ENCODE data around the gene POC5. TPM values are rescaled to one million over a fixed set of nuclear protein-coding genes. Genes with fewer than 3 reads are reported as not detected.

Gene POC5
- total RNA-seq, 2 donors from 2014 or later = 7.5 to 8.9 TPM

DNA sequence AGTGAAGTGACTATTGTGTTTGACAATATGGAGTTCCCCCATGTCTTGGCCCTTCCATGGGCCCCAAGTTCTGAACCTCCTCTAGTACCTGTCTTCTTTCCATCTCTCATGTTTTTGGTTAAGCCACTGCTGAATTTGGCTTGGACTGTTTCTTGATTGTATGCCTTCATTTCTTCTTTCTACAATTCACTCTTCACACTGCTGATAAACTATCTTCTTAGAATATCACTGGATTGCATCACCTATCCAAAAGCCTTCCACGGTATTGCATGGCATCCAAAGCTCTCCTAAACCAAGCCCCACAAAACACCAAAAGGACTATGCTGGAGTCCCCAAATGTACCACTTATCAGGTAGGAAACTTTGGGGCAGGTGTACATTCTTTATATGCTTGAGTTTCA lies 4.3 kb upstream of the POC5 start:
- H3K27ac ChIP-seq = no peak overlapping the region
- H3K4me1 ChIP-seq = peaks cover 5% of the 10 kb centered on the region
- 65 to 88% methylated on average over 1 of the region's 1 CpG for WGBS, 2 donors
- no peak for TF ChIP-seq POLR2A (IDR thresholded peaks at IDR 0.05)
- TF ChIP-seq, protein P1, sequence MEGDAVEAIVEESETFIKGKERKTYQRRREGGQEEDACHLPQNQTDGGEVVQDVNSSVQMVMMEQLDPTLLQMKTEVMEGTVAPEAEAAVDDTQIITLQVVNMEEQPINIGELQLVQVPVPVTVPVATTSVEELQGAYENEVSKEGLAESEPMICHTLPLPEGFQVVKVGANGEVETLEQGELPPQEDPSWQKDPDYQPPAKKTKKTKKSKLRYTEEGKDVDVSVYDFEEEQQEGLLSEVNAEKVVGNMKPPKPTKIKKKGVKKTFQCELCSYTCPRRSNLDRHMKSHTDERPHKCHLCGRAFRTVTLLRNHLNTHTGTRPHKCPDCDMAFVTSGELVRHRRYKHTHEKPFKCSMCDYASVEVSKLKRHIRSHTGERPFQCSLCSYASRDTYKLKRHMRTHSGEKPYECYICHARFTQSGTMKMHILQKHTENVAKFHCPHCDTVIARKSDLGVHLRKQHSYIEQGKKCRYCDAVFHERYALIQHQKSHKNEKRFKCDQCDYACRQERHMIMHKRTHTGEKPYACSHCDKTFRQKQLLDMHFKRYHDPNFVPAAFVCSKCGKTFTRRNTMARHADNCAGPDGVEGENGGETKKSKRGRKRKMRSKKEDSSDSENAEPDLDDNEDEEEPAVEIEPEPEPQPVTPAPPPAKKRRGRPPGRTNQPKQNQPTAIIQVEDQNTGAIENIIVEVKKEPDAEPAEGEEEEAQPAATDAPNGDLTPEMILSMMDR (IDR thresholded peaks at IDR 0.05) = no peak
- H3K9me3 ChIP-seq = no peaks in the 10 kb centered on the region
- no peaks in the 10 kb centered on the region for H3K27me3 ChIP-seq
- intact Hi-C loops (cut with DNase I) = no loop called here
- H3K4me3 ChIP-seq = no peak overlapping the region
- no peaks in the 10 kb centered on the region for H3K36me3 ChIP-seq (replicated peaks in 1 of 2; ENCODE audit: insufficient read depth in 1 of 2, low read depth in 2 of 2)
- ATAC-seq = no peak
- DNase-seq = no peak

DNA sequence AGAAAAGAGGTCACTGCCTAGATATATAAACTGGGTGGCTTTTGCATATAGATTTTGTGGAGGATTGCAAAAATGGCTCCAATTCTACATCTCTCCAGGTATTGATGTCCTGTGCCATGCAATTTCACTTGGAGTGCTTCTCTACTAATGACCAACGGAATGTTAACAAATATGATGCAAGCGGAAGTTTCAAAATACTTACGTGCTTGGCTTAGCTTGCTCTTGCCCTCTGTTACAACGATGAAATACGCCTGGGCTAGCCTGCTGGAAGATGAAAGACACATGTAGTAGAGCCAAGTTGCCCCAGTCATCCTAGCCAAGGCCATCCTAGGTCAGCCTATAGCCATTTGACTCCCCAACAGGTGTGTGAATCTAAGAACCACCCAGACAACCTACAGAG lies 3.6 kb upstream of the POC5 start:
- no peaks in the 10 kb centered on the region for H3K9me3 ChIP-seq
- 70 to 72% methylated on average over 5 of the region's 5 CpGs for WGBS, 2 donors
- ATAC-seq (no peak), DNase-seq (no peak)
- no peaks in the 10 kb centered on the region for H3K27me3 ChIP-seq
- no peak overlapping the region for H3K4me3 ChIP-seq
- H3K27ac ChIP-seq = no peak overlapping the region
- TF ChIP-seq, protein P1 (IDR thresholded peaks at IDR 0.05) = no peak
- TF ChIP-seq POLR2A (IDR thresholded peaks at IDR 0.05) = no peak
- no peaks in the 10 kb centered on the region for H3K36me3 ChIP-seq (replicated peaks in 1 of 2; ENCODE audit: insufficient read depth in 1 of 2, low read depth in 2 of 2)
- intact Hi-C loops (cut with DNase I) = no loop called here
- H3K4me1 ChIP-seq = peaks cover 7% of the 10 kb centered on the region

DNA sequence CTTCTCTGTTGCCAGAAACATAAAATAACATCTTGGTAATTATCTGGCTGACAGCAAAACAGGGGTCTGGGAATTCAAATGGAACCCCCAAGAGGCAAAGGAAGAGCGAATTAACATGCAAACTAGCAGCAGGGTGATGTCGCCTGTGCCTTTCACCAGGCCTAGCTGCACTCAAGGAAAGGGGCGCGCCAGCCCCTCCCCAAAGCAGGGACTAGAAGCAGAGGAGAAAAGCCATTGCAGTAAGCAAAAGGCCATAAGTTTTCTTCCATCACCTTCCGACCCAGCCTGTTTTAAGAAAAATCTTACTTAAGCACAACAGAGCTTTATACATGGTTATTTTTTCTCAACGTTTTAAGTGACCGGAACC lies 539 bp downstream of the POC5 start:
- Histone ChIP-seq H3K27ac (peak overlapping the region; percentile 63 to 94 (median 82)), H3K4me1 (peaks cover 12% of the 10 kb centered on the region), H3K27me3 (no peaks in the 10 kb centered on the region), H3K9me3 (no peaks in the 10 kb centered on the region), H3K4me3 (peak overlapping the region; percentile 40 to 92), H3K36me3 (replicated peaks in 1 of 2; ENCODE audit: insufficient read depth in 1 of 2, low read depth in 2 of 2) (peaks cover 0 to 2% of the 10 kb centered on the region in 2 donors)
- no peak for ATAC-seq
- DNase-seq = no peak
- 0 to 1% methylated on average over 7 of the region's 7 CpGs for WGBS, 2 donors
- intact Hi-C loops (cut with DNase I) = no loop called here
- no peak for TF ChIP-seq POLR2A (IDR thresholded peaks at IDR 0.05)
- TF ChIP-seq, protein P1 (IDR thresholded peaks at IDR 0.05) = no peak

DNA sequence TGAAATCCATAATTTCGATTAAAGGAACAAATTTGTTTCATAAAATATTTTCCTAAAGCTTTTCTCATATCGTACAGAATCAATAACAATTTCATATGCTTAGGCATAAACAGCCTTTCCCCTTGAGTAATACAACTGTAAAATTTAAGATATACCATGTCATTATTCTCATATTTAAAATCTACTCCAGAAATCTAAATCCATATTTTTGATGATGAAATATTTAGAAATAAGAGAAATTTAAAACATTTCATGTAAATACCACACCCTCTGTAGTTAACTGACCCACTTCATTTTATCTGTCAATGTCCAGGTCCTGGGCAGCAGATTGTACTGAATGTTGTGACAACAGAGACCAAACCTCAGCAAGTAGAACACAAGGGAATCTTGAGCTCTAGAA lies 5.1 kb downstream of the POC5 start:
- DNase-seq = no peak
- Histone ChIP-seq H3K36me3 (replicated peaks in 1 of 2; ENCODE audit: insufficient read depth in 1 of 2, low read depth in 2 of 2) (peaks cover 0 to 2% of the 10 kb centered on the region in 2 donors), H3K27me3 (no peaks in the 10 kb centered on the region), H3K27ac (no peak overlapping the region), H3K4me3 (no peak overlapping the region), H3K9me3 (no peaks in the 10 kb centered on the region), H3K4me1 (peaks cover 7% of the 10 kb centered on the region)
- 76 to 84% methylated on average over 2 of the region's 2 CpGs for whole genome bisulfite sequencing, 2 donors
- ATAC-seq = no peak
- TF ChIP-seq, protein P1 (IDR thresholded peaks at IDR 0.05) = no peak
- TF ChIP-seq POLR2A (IDR thresholded peaks at IDR 0.05) = no peak
- intact Hi-C loops (cut with DNase I) = no loop called here

DNA sequence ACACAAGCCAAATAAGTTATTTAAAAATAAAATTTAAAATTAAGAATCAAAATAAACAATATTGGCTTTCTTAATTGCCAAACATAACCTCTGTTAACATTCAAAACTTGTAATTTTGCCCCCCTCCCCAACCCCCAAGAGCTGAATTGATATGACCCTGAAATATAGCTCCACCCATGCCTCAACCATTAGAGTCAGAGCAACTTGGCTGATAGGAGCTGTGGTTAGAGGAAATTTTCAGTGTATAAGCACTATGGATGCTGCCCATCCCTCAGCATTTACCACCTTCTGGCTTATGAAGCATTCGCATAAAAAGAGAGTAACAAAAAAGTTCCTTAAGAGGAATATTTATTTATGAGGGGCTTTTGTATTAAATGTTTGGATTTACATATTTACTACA lies 6.1 kb downstream of the POC5 start:
- no peak overlapping the region for H3K4me3 ChIP-seq
- 91 to 100% methylated on average over 1 of the region's 1 CpG for WGBS, 2 donors
- H3K27me3 ChIP-seq = no peaks in the 10 kb centered on the region
- no peak for TF ChIP-seq POLR2A (IDR thresholded peaks at IDR 0.05)
- no peak overlapping the region for H3K27ac ChIP-seq
- H3K4me1 ChIP-seq = peaks cover 13% of the 10 kb centered on the region
- ATAC-seq (no peak), DNase-seq (no peak)
- intact Hi-C loops (cut with DNase I) = no loop called here
- H3K36me3 ChIP-seq (replicated peaks in 1 of 2; ENCODE audit: insufficient read depth in 1 of 2, low read depth in 2 of 2) = peaks cover 0 to 2% of the 10 kb centered on the region in 2 donors
- no peaks in the 10 kb centered on the region for H3K9me3 ChIP-seq

Data from body of pancreas (tissue), 4 donors.